ENCODE data around the gene KATNAL1. TPM values are rescaled to one million over a fixed set of nuclear protein-coding genes. Genes with fewer than 3 reads are reported as not detected.

KATNAL1 gene
- polyA plus RNA-seq, 1 of the 3 experiments (the other 2 are of a cell fraction), result 5.1 TPM

DNA sequence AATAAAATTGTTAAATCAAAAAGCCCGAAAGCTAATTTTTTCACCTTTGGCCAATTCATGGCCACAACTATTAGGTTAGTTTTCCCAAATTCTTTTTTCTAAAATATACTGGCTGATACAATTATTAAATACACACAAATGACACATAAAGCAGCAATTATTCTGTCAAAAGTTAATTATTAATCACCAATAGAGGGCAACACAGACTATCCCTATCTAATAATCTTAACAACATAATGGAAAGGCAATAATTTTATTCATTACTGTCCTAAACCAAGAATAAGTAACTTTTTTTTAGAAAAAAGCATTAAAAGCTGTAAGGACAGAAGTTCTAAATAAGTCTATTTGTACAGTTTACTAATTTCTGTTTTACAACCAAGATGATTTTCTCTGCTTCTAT is 51.7 kb downstream of the KATNAL1 start:
- Histone ChIP-seq H4K20me1 (ENCODE audit: insufficient read depth) (no peaks in the 10 kb centered on the region), H3K36me3 (replicated peaks in 1 of 2; ENCODE audit: control insufficient read depth in 1 of 2, insufficient read depth in 2 of 2, low read length in 1 of 2) (peaks cover 16 to 30% of the 10 kb centered on the region in 2 experiments), H3K4me3 (ENCODE audit: low read depth in 2 of 2, low read length in 1 of 2) (no peak overlapping the region), H3K4me1 (ENCODE audit: control insufficient read depth in 1 of 2, insufficient read depth in 2 of 2, low read depth in 1 of 2, low read length in 1 of 2) (peaks cover 12 to 19% of the 10 kb centered on the region in 2 experiments), H3K9me2 (no peaks in the 10 kb centered on the region), H3K9me3 (no peaks in the 10 kb centered on the region), H2AFZ (ENCODE audit: low read depth) (no peak overlapping the region), H3F3A (replicated peaks; ENCODE audit: insufficient read depth) (peaks cover 5% of the 10 kb centered on the region), H3K79me2 (ENCODE audit: insufficient read depth) (peaks cover 34% of the 10 kb centered on the region), H3K27ac (ENCODE audit: low read depth in 2 of 2, low read length in 1 of 2) (no peak overlapping the region), H3K9ac (no peak overlapping the region), H3K27me3 (ENCODE audit: insufficient read depth) (no peaks in the 10 kb centered on the region), H3K4me2 (no peak overlapping the region)
- CTCF ChIA-PET, result interaction anchor here (1.3 kb wide), 1 partner anchor 123 kb away, joined by 9 read pairs; no protein-coding TSS in a partner anchor
- POLR2A ChIA-PET, result no interaction called here
- no peak for DNase-seq
- 96% methylated on average over 1 of the region's 1 CpG for WGBS (ENCODE audit: low lambda C conversion rate)
- TF ChIP-seq CTCF (IDR thresholded peaks at IDR 0.05), result peak; percentile 41
- TF ChIP-seq RAD21 (IDR thresholded peaks at IDR 0.05; ENCODE audit: low read length), result 0 out of 2 replicates have a peak, but pooled peaks have one; percentile 13
- no peak for TF ChIP-seq POLR2AphosphoS5 (IDR thresholded peaks at IDR 0.05; ENCODE audit: low read depth, low read length)
- TF ChIP-seq TCF12 (IDR thresholded peaks at IDR 0.05), result no peak
- TF ChIP-seq JUND (IDR thresholded peaks at IDR 0.05), result no peak

DNA sequence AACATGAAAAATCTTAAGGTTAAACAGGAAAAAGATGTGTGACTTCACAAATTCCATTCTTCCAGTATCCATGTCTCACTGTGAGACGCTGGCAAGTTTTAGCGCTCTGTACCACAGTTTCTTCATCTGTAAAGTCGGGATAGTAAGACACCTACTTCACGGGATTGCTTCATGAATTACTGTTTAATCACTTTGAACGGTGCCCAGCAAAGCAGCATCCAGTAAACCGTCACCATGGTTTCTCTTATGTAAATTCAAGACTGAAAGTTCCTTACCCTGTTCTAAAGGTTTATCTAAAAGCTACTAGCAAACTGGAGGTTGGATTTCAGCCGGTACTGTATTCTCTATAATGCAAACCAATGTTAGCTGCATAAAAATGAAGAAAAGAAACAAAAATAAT is 53.5 kb downstream of the KATNAL1 start:
- H3K36me3 ChIP-seq (replicated peaks in 1 of 2; ENCODE audit: control insufficient read depth in 1 of 2, insufficient read depth in 2 of 2, low read length in 1 of 2), result peaks cover 27 to 48% of the 10 kb centered on the region in 2 experiments
- no peaks in the 10 kb centered on the region for H4K20me1 ChIP-seq (ENCODE audit: insufficient read depth)
- H3K9me3 ChIP-seq, result peaks cover 5% of the 10 kb centered on the region; the same call in 1 of the 2 replicates
- H3K4me3 ChIP-seq (ENCODE audit: low read depth in 2 of 2, low read length in 1 of 2), result no peak overlapping the region
- no peak for DNase-seq
- no peaks in the 10 kb centered on the region for H3K27me3 ChIP-seq (ENCODE audit: insufficient read depth)
- POLR2A ChIA-PET, result no interaction called here
- H3F3A ChIP-seq (replicated peaks; ENCODE audit: insufficient read depth), result peaks cover 5% of the 10 kb centered on the region
- no peak overlapping the region for H2AFZ ChIP-seq (ENCODE audit: low read depth)
- CTCF ChIA-PET, result no interaction called here
- no peaks in the 10 kb centered on the region for H3K9me2 ChIP-seq
- TF ChIP-seq, protein P1, sequence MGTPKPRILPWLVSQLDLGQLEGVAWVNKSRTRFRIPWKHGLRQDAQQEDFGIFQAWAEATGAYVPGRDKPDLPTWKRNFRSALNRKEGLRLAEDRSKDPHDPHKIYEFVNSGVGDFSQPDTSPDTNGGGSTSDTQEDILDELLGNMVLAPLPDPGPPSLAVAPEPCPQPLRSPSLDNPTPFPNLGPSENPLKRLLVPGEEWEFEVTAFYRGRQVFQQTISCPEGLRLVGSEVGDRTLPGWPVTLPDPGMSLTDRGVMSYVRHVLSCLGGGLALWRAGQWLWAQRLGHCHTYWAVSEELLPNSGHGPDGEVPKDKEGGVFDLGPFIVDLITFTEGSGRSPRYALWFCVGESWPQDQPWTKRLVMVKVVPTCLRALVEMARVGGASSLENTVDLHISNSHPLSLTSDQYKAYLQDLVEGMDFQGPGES (IDR thresholded peaks at IDR 0.05; ENCODE audit: low read depth, low read length), result no peak
- TF ChIP-seq REST (IDR thresholded peaks at IDR 0.05; ENCODE audit: low read depth, low read length) (no peak), GATA2 (CRISPR knock-in tag; IDR thresholded peaks at IDR 0.05) (no peak), MXI1 (IDR thresholded peaks at IDR 0.05; ENCODE audit: low read depth, low read length) (no peak), EP300 (IDR thresholded peaks at IDR 0.05; ENCODE audit: borderline replicate concordance in 1 of 2, low read depth in 1 of 2, low read length in 1 of 2) (no peak), YY1 (IDR thresholded peaks at IDR 0.05; ENCODE audit: low read depth) (no peak), TEAD4 (IDR thresholded peaks at IDR 0.05; ENCODE audit: borderline replicate concordance, insufficient read depth) (no peak), RXRA (IDR thresholded peaks at IDR 0.05; ENCODE audit: borderline replicate concordance, low read depth) (no peak), MEF2A (IDR thresholded peaks at IDR 0.05; ENCODE audit: borderline replicate concordance, low read depth) (no peak), CTCF (IDR thresholded peaks at IDR 0.05) (no peak), TAF1 (IDR thresholded peaks at IDR 0.05; ENCODE audit: borderline replicate concordance, low read depth, low read length) (no peak), RFX5 (IDR thresholded peaks at IDR 0.05; ENCODE audit: low read length) (no peak), TCF12 (IDR thresholded peaks at IDR 0.05) (no peak), NFIC (IDR thresholded peaks at IDR 0.05; ENCODE audit: borderline replicate concordance) (no peak), JUND (IDR thresholded peaks at IDR 0.05) (no peak), PBX3 (IDR thresholded peaks at IDR 0.05) (no peak)
- H3K79me2 ChIP-seq (ENCODE audit: insufficient read depth), result peaks cover 23% of the 10 kb centered on the region
- 95% methylated on average over 7 of the region's 7 CpGs for WGBS (ENCODE audit: low lambda C conversion rate)
- no peak overlapping the region for H3K27ac ChIP-seq (ENCODE audit: low read depth in 2 of 2, low read length in 1 of 2)
- peaks cover 12 to 19% of the 10 kb centered on the region in 2 experiments for H3K4me1 ChIP-seq (ENCODE audit: control insufficient read depth in 1 of 2, insufficient read depth in 2 of 2, low read depth in 1 of 2, low read length in 1 of 2)
- H3K9ac ChIP-seq, result no peak overlapping the region
- no peak overlapping the region for H3K4me2 ChIP-seq
